ENCODE results near the gene HYAL1. TPM values are rescaled to one million over a fixed set of nuclear protein-coding genes. Genes with fewer than 3 reads are reported as not detected.
A peak's percentile ranks its signal among the peaks of the same experiment; 100 is the strongest.

Gene HYAL1
- total and polyA plus RNA-seq, 4 donors, result 1.6 to 51.2 (median 26.2) TPM

- Histone ChIP-seq H3K27me3 (ENCODE audit: control insufficient read depth in 3 of 3, insufficient read depth in 3 of 3, low read length in 2 of 3) (no peaks in the 10 kb centered on the region), H3K9ac (ENCODE audit: insufficient read depth in 1 of 2, low read length in 2 of 2) (peak overlapping the region; percentile 57 to 81), H3K4me3 (no peak overlapping the region), H3K4me1 (ENCODE audit: control insufficient read depth in 5 of 5, insufficient read depth in 5 of 5, low read length in 5 of 5) (peaks cover 0 to 77% (median 34%) of the 10 kb centered on the region in 5 donors), H3K36me3 (ENCODE audit: control insufficient read depth in 4 of 4, insufficient read depth in 4 of 4, low read length in 4 of 4) (no peaks in the 10 kb centered on the region), H3K9me3 (ENCODE audit: control insufficient read depth in 4 of 4, insufficient read depth in 3 of 4, low read length in 3 of 4) (no peaks in the 10 kb centered on the region), H3K27ac (ENCODE audit: low read depth in 1 of 2, low read length in 1 of 2) (peak overlapping the region; percentile 55 to 91)
- ATAC-seq (ENCODE audit: insufficient read depth, low FRiP score), result no peak
- WGBS, 2 donors, result 63 to 95% methylated on average over 1 of the region's 1 CpG
- DNase-seq, result peak in 1 of 3 donors; percentile 12
- TF ChIP-seq CTCF (IDR thresholded peaks at IDR 0.05; ENCODE audit: control extremely low read depth, extremely low read depth), result no peak
Measured at GRCh38 chr3:50265571-50265970, 37.8 kb downstream of the HYAL1 start.

GRCh38 chr3:50264964-50265485 lies 38.3 kb downstream of the HYAL1 start:
- Histone ChIP-seq H3K27me3 (ENCODE audit: control insufficient read depth in 3 of 3, insufficient read depth in 3 of 3, low read length in 2 of 3) (no peaks in the 10 kb centered on the region), H3K4me3 (no peak overlapping the region), H3K36me3 (ENCODE audit: control insufficient read depth in 4 of 4, insufficient read depth in 4 of 4, low read length in 4 of 4) (no peaks in the 10 kb centered on the region), H3K9me3 (ENCODE audit: control insufficient read depth in 4 of 4, insufficient read depth in 3 of 4, low read length in 3 of 4) (no peaks in the 10 kb centered on the region), H3K27ac (ENCODE audit: low read depth in 1 of 2, low read length in 1 of 2) (peak overlapping the region; percentile 55 to 91), H3K9ac (ENCODE audit: insufficient read depth in 1 of 2, low read length in 2 of 2) (peak overlapping the region; percentile 57 to 81), H3K4me1 (ENCODE audit: control insufficient read depth in 5 of 5, insufficient read depth in 5 of 5, low read length in 5 of 5) (peaks cover 0 to 73% (median 34%) of the 10 kb centered on the region in 5 donors)
- 63 to 70% methylated on average over 7 of the region's 7 CpGs for WGBS, 2 donors
- DNase-seq (peak in 1 of 3 donors; percentile 27), ATAC-seq (ENCODE audit: insufficient read depth, low FRiP score) (no peak)
- no peak for TF ChIP-seq CTCF (IDR thresholded peaks at IDR 0.05; ENCODE audit: control extremely low read depth, extremely low read depth)

GRCh38 chr3:50264383-50264963 lies 38.9 kb downstream of the HYAL1 start:
- Histone ChIP-seq H3K4me1 (ENCODE audit: control insufficient read depth in 5 of 5, insufficient read depth in 5 of 5, low read length in 5 of 5) (peaks cover 0 to 72% (median 34%) of the 10 kb centered on the region in 5 donors), H3K9ac (ENCODE audit: insufficient read depth in 1 of 2, low read length in 2 of 2) (no peak overlapping the region), H3K27me3 (ENCODE audit: control insufficient read depth in 3 of 3, insufficient read depth in 3 of 3, low read length in 2 of 3) (no peaks in the 10 kb centered on the region), H3K4me3 (no peak overlapping the region), H3K27ac (ENCODE audit: low read depth in 1 of 2, low read length in 1 of 2) (peak overlapping the region; percentile 44 to 55), H3K9me3 (ENCODE audit: control insufficient read depth in 4 of 4, insufficient read depth in 3 of 4, low read length in 3 of 4) (no peaks in the 10 kb centered on the region), H3K36me3 (ENCODE audit: control insufficient read depth in 4 of 4, insufficient read depth in 4 of 4, low read length in 4 of 4) (no peaks in the 10 kb centered on the region)
- no peak for TF ChIP-seq CTCF (IDR thresholded peaks at IDR 0.05; ENCODE audit: control extremely low read depth, extremely low read depth)
- peak; percentile 36 for ATAC-seq (ENCODE audit: insufficient read depth, low FRiP score)
- WGBS, 2 donors, result 39 to 61% methylated on average over 6 to 7 of the region's 7 CpGs
- peak; percentile 94 to 96 (median 96) for DNase-seq
